ENCODE data around the gene POLE3.

DNA sequence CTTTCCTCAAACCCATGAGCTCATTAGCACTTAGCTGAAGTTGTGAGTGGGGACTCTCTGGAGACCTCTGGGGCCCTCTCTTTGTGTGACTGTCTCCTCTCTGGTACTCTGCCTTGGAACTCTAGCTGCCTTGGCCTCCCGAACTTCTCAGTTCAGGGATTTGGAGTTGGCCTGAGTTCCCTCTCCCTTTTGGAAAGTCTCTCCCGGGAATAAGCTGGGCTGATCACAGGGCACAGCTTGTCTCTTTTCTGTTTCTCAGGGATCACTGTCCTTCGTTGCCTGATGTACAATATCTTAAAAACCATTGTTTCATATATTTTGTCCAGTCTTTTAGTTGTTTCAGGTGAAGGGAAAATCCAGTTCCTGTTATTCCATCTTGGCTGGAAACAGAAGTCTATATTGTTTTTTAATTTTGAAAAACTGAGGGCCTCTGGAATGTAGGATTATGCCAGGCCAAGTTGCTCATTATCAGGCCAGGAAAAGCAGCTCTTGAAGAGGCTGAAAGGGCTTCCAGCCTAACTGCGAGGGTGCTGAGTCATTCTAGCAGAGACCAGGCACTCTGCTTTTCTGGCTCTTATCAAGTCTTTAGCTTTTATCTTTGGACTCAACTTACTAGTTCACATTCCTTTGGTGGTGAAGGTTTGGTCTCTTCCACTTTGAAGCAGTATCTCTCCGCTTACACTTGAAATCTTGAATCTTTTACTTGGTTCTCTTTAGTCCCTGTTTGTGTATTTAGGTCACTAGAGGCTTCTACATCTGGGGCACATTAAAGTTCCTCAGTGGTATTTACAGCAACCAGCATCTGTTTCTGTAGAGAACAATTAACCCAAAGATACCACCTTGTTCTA is 44.7 kb upstream of the POLE3 start:
- no peak for TF ChIP-seq CTCF (IDR thresholded peaks at IDR 0.05)
- no peak for TF ChIP-seq POLR2A (IDR thresholded peaks at IDR 0.05)
